COLO668 (cell line): ENCODE measurements around the gene TENM4.

Experiments used
- DNase-seq: peaks from one replicate; lab custom pipeline; 2025; ENCODE audit not compliant: unreplicated experiment; lab: John Stamatoyannopoulos, UW

TENM4 gene

DNA sequence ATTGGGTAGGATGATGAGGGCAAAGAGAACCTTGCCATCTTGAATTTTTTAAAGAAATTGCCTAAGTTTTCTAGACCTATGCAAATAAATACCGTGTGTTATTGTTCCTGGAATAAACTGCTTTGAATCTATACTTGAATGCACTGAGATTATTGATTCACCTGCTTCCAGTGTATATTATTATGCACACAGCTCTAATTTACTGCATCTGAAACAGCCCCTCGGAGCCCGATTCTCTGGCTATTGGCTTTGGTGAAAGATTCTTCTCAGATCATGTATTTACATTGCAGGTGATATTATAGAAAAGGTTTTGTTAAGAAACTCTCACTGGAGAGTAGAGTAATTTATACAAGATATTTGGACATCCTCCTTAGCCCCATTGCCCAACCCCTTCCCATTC is 254.2 kb downstream of the TENM4 start:
- no peak for DNase-seq

GRCh38 chr11:79185351-79185750 is 255.5 kb downstream of the TENM4 start:
- DNase-seq: no peak

DNA sequence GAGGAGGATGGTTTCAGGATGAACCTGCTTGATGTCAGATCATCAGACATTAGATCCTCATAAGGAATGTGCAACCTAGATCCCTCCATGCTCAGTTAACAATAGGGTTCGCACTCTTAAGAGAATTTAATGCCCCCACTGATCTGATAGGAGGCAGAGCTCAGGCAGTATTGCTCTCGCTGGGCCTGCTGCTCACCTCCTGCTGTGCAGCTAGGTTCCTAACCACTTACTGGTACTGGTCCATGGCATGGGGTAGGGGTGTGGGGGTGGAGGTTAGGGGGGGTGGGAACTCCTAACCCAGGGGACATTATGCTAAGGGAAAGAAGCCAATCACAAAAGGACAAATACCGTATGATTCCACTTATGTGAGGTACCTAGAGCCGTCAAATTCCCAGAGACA is 256.5 kb downstream of the TENM4 start:
- DNase-seq: no peak

GRCh38 chr11:79182794-79183193 is 258.0 kb downstream of the TENM4 start:
- DNase-seq: no peak

GRCh38 chr11:79179087-79179486 is 261.7 kb downstream of the TENM4 start:
- DNase-seq: no peak

GRCh38 chr11:79174045-79175008 is 266.5 kb downstream of the TENM4 start:
- no peak for DNase-seq

DNA sequence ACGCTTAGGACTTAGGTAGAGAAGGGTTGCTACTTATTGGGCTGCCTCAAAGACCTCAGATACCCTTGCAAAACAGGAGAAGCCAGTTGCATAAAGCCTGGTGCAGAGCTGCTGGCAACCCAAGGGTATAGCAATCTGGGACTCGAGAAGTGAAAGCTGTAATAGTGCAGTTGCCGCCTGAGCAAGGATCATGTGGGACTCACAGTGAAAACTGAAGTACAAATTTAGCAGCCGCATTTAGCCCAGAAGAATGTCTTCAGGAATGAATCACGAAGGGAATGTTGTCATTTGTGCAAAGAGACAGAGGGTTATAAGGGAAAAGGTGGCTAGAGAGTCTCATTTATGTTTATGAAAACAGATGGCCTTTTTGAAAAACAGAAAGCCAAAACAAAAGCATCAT is 267.2 kb downstream of the TENM4 start:
- no peak for DNase-seq

DNA sequence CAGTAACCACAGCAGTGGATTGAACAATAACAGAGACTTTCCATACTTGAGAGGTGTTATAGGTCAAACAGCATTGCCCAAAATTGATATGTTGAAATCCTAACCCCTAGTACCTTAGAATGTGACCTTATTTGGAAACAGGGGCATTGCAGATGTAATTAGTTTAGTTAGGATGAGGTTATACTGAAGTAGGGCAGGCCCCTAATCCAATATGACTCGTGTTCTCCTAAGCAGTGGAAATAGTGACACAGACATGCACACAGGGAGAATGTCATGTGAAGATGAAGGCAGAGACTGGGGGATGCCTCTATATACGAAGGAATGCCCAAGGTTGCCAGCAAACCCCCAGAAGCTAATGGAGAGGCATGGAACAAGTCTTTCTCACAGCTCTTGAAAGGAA is 270.5 kb downstream of the TENM4 start:
- DNase-seq: no peak

DNA sequence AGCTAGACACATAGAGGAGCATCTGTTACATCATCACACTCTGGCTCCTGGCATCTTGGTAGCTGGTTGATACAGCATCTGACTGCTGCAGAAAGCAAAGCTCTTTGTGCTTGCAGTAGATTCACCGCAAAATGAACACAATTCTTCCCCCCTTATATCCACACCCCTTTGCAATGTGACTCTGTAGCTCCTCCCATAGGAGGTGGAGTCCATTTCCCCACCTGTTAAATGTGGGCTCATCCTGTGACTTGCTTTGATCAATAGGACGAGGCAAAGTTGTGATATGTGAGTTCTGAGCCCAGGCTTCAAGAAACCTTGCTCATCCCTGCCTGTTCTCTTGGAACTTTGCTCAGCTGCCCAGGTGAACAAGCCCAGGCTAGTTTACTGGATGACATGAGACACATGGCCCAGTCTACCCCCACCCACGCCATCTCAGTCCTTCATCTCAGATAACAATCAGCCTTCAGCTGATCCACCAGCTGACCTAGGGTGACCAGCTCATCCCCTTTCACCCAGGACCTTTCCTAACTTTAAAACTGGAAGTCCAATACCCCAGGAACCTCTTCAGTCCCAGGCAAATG is 272.2 kb downstream of the TENM4 start:
- DNase-seq: no peak

DNA sequence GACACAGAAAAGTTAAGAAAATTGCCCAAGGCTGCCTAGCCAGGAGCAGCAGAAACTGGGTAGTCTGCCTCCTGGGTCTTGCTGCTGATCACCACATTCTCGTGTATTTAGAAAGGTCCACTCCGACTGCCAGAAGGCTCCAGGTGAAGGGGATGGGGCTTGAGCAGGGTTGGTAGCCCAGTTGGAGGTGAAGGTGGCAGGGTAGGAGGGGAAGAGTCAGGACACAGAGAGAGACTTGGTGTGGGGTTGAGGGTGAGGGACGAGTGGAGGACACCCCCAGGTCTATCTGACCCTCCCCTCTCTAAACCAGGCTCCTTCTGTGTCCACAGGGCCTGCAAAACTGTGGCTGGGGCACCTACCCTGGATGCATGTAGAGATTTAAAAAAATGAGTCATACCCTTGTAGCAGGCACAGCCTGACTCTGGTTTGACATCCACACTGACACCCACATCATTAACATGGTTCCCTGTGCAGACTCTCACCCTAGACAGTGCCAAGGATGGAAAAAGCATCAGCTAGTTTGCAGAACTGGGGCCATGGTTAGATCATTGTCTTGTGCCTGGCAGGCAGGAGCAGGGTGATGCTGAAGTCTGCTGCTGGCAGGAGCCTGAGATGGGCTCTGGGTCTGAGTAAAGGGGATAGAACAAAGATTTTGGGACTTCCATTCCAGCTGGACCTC is 273.2 kb downstream of the TENM4 start:
- DNase-seq: no peak

- DNase-seq: no peak
These were observed 274.9 kb downstream of the TENM4 start for GRCh38 chr11:79165908-79166307.

DNA sequence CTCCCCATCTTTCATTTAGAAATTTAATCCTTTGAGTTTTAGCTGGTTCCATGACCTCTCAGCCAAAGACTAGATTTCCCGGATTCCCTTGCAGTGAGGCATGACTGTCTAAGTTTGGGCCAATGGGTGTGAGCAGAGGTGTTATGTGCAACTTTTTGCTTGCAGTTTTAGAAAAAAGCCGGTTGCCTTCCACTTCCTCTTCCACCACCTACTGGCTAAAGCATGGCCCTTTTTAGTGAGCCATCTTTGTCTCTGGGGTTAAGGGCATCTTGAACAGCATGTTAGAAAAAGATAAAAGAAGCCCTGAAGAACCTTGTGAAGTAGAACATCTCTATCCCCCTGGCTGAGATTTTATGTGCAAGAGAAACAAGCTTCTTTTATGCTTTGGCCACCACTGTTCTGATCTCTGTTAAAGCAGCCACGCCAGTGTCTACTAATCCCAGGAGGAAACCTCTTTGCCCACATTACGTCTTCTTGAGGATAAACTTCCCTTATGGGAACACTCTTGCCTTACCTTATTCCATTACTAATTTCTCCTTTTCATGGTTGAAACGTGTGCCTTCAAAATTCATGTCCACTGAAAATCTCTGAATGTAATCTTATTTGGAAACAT is 279.9 kb downstream of the TENM4 start:
- DNase-seq: no peak

DNA sequence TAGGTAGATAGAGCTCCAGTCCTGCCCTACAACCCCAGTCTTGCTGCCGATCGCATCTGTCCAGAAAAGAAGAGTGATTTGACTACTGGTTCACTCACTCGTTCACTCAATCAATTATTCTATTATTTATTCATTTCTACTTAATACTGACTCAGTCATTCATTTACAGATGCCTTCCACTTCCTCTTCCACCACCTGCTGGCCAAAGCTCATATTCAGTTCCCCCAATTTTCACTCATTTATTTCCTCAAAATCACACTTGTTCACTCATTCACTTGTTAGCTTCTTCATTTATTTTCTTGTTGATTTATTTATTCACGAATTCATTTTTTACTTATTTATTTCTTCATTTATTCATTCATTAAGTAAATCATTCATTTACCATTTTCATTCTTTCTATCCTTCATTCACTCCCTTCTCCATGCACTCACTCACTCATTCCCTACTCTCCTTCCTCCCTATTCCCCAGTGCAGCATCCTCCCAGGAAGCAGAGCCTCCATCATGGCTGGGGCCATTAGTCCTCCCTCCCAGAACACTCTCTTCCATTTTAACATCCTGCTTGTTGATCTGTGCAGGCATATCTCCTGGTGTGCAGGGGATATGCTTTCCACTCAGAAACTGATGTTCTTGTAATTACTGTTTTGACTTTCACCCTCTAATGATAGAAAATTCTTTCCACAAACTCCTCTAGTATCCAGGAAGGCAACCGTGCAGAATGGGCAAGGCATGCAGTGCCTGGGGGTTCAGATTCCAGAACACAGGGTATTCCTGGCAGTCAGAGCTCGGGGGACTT is 281.0 kb downstream of the TENM4 start:
- no peak for DNase-seq

DNA sequence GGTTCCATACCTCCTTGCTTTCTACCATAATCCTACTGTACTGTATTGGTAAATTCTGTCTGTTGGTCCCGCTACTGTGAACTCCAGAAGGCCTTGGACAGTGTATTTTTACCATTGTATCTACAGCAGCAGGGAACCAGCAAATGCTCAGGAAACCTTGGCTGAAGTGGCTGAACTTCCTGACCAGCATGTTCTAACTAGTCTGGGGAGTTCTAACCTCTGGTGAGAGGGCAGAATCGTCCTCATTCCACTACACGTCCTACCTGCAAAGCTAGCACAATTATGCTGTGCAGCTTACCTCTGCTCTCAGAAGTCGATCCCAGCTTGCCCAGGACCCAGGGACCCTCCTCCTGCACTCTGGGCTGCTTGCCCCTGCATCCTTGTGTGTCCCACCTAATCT is 283.1 kb downstream of the TENM4 start:
- DNase-seq: no peak

DNA sequence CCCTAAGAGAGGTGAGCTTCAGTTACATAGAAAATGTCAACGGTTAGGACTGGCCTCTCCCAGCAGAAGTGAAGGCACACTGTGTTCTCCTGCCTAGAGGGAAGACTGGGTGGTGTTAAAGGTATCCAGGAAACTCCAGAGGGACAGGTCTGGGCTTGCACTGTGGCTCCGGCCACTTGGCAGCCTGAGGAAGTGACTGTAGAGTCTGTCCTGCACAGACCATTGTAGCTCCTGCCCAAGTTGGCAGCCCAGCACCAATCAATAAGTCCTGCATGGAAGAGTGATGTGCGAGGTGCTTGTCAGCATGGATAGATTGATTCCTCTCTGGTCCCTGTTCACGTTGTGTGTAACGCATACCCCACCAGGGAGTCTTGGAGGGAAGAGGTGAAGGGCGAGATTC is 284.8 kb downstream of the TENM4 start:
- peak; percentile 5 for DNase-seq

DNA sequence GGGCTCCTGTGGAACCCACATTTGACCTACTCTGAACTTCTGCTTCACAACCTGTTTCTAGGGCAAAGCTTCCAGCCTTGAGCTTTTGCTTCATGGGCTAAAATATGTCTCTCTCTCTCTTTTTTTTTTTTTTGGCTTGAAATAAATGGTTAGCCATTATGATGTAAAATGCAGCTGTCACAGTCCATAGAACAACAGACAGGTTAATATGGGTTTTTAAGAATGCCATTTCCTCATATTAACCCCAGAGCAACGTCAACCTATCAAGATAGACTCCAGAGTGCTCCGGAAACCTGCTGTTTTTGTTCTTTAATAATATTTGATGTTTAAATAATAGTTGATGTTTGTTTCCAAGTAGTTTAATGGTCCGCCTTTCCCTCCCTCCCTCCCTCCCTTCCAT is 285.6 kb downstream of the TENM4 start:
- DNase-seq: no peak

DNA sequence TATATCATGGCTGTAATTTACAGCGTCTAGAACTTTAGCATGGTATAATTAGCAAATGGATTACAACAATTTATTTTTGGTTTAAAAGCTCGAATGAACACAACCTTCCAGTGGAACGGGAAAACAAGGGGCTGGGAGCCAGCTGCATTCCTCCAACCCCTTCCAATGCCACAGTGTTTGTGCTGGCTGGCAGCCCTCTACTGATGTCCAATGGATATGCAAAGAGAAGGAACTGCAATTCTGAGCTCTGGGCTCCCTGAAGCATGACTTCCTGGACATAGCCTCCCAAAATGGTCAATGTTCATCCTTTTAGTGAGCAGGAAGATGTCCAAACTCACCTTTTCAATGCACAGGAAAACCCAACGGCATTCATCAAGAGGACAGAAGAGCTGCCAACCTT is 288.3 kb downstream of the TENM4 start:
- DNase-seq: no peak

GRCh38 chr11:79151396-79151795 is 289.4 kb downstream of the TENM4 start:
- no peak for DNase-seq

DNA sequence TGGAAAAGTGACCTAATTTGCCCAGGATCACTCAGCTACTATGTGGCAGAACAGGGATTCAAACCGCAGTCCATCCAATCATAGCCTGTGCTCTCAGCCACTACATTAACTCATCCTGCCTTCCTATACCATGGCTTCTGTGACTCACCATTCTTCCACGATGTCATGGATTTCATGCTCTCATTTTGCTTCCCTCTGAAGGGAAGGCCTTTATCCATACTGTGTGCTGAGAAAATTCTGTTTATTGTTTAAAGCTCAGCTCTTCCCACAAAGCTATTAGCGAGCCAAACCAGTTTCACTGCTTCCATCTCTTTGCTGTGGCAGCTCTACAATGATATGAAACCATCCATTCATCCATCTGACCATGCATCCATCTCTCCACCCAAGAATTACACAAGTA is 289.9 kb downstream of the TENM4 start:
- DNase-seq: no peak

- DNase-seq: no peak
These were observed 290.5 kb downstream of the TENM4 start for GRCh38 chr11:79150320-79150719.

GRCh38 chr11:79147731-79148130 is 293.1 kb downstream of the TENM4 start:
- no peak for DNase-seq
